GM21786 (cell line): ENCODE measurements around the gene CACNG4.
"Not testable (repeated sequence)": the region's sequence is repeated elsewhere in the genome, so short reads cannot be mapped to it uniquely, and the experiment has no call there.

Experiments
- ATAC-seq: cut with Tn5 transposase; IDR thresholded peaks from one replicate; pipeline ENCODE4 v1.9.1; 2021; ENCODE audit not compliant: unreplicated experiment

The CACNG4 gene

DNA sequence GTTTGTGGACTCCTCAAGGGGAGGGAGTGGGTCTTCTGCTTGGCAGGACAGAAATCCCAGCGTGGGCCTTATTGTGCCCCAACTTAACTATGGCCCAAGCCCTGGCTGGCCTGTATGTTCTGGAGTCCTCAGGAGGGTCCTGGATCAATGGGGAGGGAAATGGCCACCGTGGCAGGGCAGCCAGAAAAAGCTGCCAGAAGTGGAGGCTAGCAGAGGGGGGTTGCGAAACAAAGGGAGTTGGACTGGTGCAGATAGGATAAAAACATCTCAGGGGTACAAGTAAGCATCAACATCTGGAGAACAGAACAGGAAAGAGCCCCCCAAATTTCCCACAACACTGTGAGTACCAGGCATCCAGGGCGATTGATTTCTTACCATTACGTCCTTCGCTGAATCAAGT is 76.1 kb downstream of the CACNG4 start:
- no peak for ATAC-seq

GRCh38 chr17:67041119-67041518 is 76.6 kb downstream of the CACNG4 start:
- ATAC-seq = not testable (repeated sequence)

DNA sequence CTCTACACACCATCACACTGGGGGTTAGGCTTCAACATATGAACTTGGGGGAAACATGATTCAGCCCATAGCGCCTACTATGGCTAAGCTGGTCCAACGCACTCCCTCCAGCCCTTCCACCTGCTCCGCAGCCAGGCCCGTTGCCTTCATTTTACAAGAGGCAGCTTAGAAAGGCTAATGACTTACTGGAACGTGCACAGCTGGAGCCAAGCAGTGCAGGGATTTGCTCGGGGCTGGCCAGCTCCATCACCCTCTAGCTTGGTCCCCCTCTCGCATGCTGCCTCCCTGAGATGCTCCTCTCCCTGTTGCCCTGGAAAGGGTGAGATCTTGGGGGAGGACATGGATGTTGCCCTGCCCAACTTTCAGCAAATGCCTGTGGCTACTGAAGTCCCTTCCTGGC is 77.0 kb downstream of the CACNG4 start:
- ATAC-seq = no peak

GRCh38 chr17:67041941-67042899 is 77.7 kb downstream of the CACNG4 start:
- ATAC-seq = no peak

GRCh38 chr17:67043283-67043682 is 78.8 kb downstream of the CACNG4 start:
- no peak for ATAC-seq

- ATAC-seq = no peak
These were observed 79.7 kb downstream of the CACNG4 start, which contains the start of gene CACNG1 for GRCh38 chr17:67044016-67044772. CACNG1 (plus strand) TSS chr17:67044554; CDS start chr17:67044661, 107 bp downstream.

GRCh38 chr17:67044940-67045339 is 80.4 kb downstream of the CACNG4 start:
- no peak for ATAC-seq

DNA sequence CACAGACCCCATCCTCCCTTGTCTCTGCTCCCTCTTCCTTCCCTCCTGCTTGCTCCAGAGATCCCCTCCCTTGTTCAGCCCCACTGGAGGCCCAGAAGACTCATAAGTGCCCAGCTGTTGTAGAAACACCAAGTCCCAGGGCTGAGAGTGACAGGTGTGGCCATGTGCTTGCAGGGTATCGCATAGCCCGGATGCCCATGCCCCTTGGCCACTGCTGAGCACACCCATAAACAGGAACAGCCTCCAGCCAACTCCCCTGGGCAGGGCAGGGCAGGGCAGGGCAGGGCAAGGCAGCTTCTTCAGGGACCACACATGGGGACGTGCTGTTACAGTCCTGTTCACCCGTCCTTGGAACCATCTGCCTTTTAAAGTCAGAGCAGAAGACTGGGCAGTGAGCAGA is 81.9 kb downstream of the CACNG4 start:
- no peak for ATAC-seq

- ATAC-seq = no peak
These were observed 82.9 kb downstream of the CACNG4 start for GRCh38 chr17:67047382-67047781.

DNA sequence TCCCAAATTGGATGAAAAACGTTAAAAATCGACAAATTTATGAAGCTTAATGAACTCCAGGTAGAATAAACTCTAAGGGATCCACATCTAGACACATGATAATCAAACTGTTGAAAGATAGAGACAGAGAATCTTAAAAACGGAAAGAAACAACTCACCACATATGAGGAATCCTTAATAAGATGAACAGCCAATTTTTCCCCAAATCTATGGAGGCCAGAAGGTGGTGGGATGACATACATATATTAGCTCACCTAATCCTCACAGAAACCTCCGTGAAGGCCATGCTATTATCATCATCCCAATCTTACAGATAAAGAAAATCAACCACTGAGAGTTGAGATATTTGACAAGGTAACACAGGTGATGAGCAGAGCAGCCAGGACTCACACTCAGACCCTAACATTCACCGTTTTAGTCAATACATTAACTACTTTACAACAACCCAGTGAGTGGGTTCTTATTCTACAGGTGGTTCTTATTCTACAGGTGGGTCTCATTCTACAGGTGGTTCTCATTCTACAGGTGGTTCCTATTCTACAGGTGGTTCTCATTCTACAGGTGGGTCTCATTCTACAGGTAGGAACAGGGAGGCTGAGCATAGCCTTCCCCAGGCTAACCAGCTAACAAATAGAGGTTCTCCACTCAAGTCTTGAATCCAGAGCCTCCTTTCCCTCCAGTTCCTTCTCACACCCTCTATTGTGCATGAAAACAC is 84.7 kb downstream of the CACNG4 start:
- ATAC-seq = no peak

DNA sequence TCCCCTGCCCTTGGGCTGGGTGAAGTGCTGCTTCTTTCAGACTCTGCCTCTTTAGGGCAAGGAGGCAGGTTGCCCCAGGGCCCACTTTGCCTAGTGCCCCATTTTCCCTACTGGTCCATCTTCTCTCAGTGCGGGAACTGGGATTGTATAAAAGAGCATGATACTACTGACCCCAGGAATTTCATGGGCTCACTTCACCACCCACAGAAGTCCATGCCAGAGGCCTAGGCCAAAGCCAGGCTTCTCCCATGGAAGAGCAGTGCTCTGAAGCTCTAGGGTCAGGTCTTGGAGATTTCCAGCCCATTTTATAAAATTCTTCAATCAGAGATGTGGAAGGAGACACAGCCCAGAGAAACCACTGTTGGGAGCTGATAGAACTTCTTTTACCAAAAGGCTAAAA is 85.6 kb downstream of the CACNG4 start:
- no peak for ATAC-seq

- no peak for ATAC-seq
These were observed 86.1 kb downstream of the CACNG4 start for GRCh38 chr17:67050471-67051154.

DNA sequence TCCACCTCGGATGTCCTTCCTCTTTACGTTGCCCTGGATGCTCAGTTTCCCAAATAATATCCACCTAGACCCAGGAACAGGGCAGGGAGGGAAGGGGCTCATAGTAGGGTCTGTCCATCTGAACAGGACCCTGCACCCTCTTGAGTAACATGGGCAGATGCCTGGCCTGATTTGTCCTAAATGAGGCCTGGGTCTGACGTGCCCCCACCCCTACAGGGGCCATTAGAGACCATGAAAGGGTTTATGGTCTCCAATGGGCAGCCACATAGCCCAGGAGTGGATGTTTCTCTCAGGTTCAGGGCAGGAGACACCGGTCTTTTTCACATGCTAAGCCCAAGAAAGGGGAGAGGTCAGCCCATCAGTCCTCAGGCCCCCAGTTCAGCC is 86.6 kb downstream of the CACNG4 start:
- ATAC-seq = no peak

- ATAC-seq = no peak
These were observed 87.3 kb downstream of the CACNG4 start for GRCh38 chr17:67051837-67052236.

DNA sequence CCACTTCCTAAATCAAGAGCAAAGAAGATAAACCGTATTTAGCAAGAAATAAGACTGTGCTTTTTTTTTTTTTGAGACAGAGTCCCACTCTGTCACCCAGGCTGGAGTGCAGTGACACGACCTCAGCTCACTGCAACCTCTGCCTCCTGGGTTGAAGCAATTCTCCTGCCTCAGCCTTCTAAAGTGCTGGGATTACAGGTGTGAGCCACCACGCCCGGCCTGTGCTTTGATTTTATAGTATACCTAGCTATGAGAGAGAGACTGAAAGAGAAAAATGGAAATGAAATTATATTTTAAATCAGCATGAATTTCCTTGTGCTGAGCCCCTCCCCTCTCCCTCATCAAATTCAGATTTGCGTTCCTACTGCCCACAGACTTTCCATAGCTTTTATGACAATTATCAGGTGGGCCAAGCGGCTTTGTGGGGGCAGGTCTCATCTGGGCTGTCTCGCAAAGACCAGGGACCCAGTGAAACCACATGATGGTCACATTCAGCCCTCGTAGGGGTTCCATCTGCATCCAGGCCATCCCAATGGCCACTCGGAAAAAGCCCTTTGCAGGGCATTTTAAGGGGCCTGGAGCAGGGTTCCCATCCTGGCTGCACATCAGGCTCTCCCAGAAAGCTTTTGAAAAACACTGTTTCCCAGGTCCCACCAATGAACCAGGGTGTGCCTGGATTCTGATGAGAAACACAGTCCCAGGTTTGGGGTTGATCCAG is 88.4 kb downstream of the CACNG4 start:
- ATAC-seq = no peak

DNA sequence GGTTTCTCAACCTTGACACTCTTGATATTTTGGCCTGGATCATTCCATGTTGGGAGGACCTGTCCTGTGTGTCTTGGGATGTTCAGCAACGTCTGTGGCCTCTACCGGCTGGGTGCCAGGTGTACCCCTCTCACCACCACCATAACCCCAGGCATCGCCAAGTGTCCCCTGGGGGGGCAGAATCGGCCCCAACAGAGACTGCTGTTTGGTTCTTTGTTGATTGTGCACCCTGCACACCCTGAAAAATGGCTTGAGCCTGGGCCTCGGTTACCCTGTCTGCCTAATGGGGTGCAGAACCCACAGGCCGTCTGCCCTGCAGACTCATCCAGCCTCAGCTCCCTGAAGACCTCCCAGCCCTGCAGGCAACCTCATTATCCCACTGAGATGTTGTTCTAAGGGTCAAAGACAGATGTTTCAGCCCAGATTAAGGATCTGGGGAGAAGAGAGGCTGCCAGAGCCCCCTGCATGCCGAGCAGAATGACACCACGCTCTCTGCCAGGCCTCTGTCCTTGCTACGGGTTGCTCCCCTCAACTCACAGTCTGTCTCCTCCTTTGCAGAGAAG is 89.0 kb downstream of the CACNG4 start:
- ATAC-seq = no peak

DNA sequence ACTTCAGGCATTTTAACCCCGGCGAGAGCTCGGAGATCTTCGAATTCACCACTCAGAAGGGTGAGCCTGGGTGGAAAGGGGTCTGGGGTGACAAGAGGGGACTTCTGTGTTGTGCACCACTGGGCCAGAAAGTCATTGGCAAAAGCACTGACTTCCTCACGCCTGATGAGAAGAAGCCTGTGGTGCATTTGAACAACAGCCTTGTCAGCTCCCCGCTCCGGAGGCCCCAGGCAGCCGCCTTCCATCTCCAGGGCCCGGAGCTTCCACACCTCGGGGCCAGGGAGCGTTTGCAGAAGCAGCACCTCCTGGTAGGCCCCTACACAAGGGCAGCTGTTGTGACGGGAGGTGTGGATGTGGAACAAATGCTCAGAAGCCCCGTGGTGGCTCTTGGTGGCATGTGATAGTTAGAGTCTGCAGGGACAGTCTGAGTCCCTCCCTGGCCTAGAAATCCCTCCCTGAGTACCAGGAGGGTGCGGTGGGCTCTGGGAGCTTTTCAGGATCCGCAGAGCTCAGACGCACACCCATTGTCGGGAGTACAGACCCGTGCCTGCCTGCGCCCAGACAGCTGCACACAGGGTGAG is 89.6 kb downstream of the CACNG4 start:
- no peak for ATAC-seq

- ATAC-seq = no peak
These were observed 90.1 kb downstream of the CACNG4 start for GRCh38 chr17:67054608-67055007.

- no peak for ATAC-seq
These were observed 90.5 kb downstream of the CACNG4 start for GRCh38 chr17:67055041-67055443.
